ENCODE results near the gene CNN2.

The CNN2 gene

GRCh38 chr19:1025960-1026782 lies at the start of gene CNN2:
Gene CNN2 (plus strand): TSS chr19:1026608. CDS start chr19:1026662, 54 bp downstream.
- H3K4me1 Mint-ChIP-seq: peaks cover 23 to 32% of the 10 kb centered on the region in 2 donors
- no peaks in the 10 kb centered on the region for H3K9me3 Mint-ChIP-seq
- H3K4me3 Mint-ChIP-seq: peak within 1 kb of the TSS; percentile 96 to 97
- peaks cover 15 to 28% of the 10 kb centered on the region in 2 donors for H3K36me3 Mint-ChIP-seq
- peak within 1 kb of the TSS; percentile 98 for H3K27ac Mint-ChIP-seq
- DNase-seq (peak; percentile 66), ATAC-seq (replicated peaks) (peak; percentile 65 to 72)
- H3K27me3 Mint-ChIP-seq: peaks cover 0 to 6% of the 10 kb centered on the region in 2 donors

- DNase-seq (no peak), ATAC-seq (replicated peaks) (peak in 1 of 2 donors; percentile 13)
- H3K27ac Mint-ChIP-seq: peak overlapping the region; percentile 65
- H3K4me1 Mint-ChIP-seq: peaks cover 5 to 9% of the 10 kb centered on the region in 2 donors
- no peaks in the 10 kb centered on the region for H3K27me3 Mint-ChIP-seq
- no peak overlapping the region for H3K4me3 Mint-ChIP-seq
- H3K36me3 Mint-ChIP-seq: peaks cover 5 to 11% of the 10 kb centered on the region in 2 donors
- H3K9me3 Mint-ChIP-seq: no peaks in the 10 kb centered on the region
Observed at GRCh38 chr19:977058-977464, 49.3 kb upstream of the CNN2 start.

- Mint-ChIP-seq H3K9me3 (no peaks in the 10 kb centered on the region), H3K4me1 (peaks cover 6 to 19% of the 10 kb centered on the region in 2 donors), H3K4me3 (no peak overlapping the region), H3K36me3 (peaks cover 2 to 6% of the 10 kb centered on the region in 2 donors), H3K27me3 (no peaks in the 10 kb centered on the region), H3K27ac (no peak overlapping the region)
- no peak for DNase-seq
- peak in 1 of 2 donors; percentile 10 for ATAC-seq (replicated peaks)
Observed at GRCh38 chr19:979318-979741, 47.1 kb upstream of the CNN2 start.

GRCh38 chr19:980133-980998 lies 46.0 kb upstream of the CNN2 start:
- no peak overlapping the region for H3K27ac Mint-ChIP-seq
- H3K36me3 Mint-ChIP-seq: peaks cover 3 to 9% of the 10 kb centered on the region in 2 donors
- H3K27me3 Mint-ChIP-seq: no peaks in the 10 kb centered on the region
- H3K9me3 Mint-ChIP-seq: no peaks in the 10 kb centered on the region
- no peak overlapping the region for H3K4me3 Mint-ChIP-seq
- no peak for DNase-seq
- peaks cover 16 to 29% of the 10 kb centered on the region in 2 donors for H3K4me1 Mint-ChIP-seq
- no peak for ATAC-seq (replicated peaks)

- H3K27me3 Mint-ChIP-seq: no peaks in the 10 kb centered on the region
- peaks cover 11 to 18% of the 10 kb centered on the region in 2 donors for H3K36me3 Mint-ChIP-seq
- H3K27ac Mint-ChIP-seq: peak overlapping the region; percentile 47
- peaks cover 23 to 36% of the 10 kb centered on the region in 2 donors for H3K4me1 Mint-ChIP-seq
- H3K4me3 Mint-ChIP-seq: peak overlapping the region; percentile 60 to 64
- DNase-seq (peak; percentile 73), ATAC-seq (replicated peaks) (peak; percentile 86 to 87)
- no peaks in the 10 kb centered on the region for H3K9me3 Mint-ChIP-seq
Observed at GRCh38 chr19:982567-983170, 43.7 kb upstream of the CNN2 start.

- Mint-ChIP-seq H3K27me3 (no peaks in the 10 kb centered on the region), H3K4me3 (peak within 1 kb of the TSS; percentile 96 to 98), H3K4me1 (peaks cover 24 to 36% of the 10 kb centered on the region in 2 donors), H3K36me3 (peaks cover 21 to 32% of the 10 kb centered on the region in 2 donors), H3K27ac (peak within 1 kb of the TSS; percentile 99), H3K9me3 (no peaks in the 10 kb centered on the region)
- DNase-seq: peak; percentile 85
- ATAC-seq (replicated peaks): peak; percentile 87 to 94
Observed at GRCh38 chr19:984165-984967, 42.0 kb upstream of the CNN2 start, which contains the start of gene WDR18. Gene WDR18 (plus strand): TSS chr19:984345. CDS start chr19:984354, 9 bp downstream.

- H3K9me3 Mint-ChIP-seq: no peaks in the 10 kb centered on the region
- H3K27me3 Mint-ChIP-seq: no peaks in the 10 kb centered on the region
- peak overlapping the region in 1 of 2 donors; percentile 98 for H3K4me3 Mint-ChIP-seq
- DNase-seq: no peak
- peaks cover 34 to 41% of the 10 kb centered on the region in 2 donors for H3K36me3 Mint-ChIP-seq
- H3K4me1 Mint-ChIP-seq: peaks cover 21 to 27% of the 10 kb centered on the region in 2 donors
- no peak overlapping the region for H3K27ac Mint-ChIP-seq
- no peak for ATAC-seq (replicated peaks)
Observed at GRCh38 chr19:986083-986482, 40.3 kb upstream of the CNN2 start.

GRCh38 chr19:988081-988480 lies 38.3 kb upstream of the CNN2 start:
- DNase-seq (no peak), ATAC-seq (replicated peaks) (no peak)
- H3K9me3 Mint-ChIP-seq: no peaks in the 10 kb centered on the region
- H3K4me3 Mint-ChIP-seq: no peak overlapping the region
- H3K27me3 Mint-ChIP-seq: no peaks in the 10 kb centered on the region
- H3K36me3 Mint-ChIP-seq: peaks cover 37 to 49% of the 10 kb centered on the region in 2 donors
- H3K4me1 Mint-ChIP-seq: peaks cover 21 to 27% of the 10 kb centered on the region in 2 donors
- no peak overlapping the region for H3K27ac Mint-ChIP-seq

GRCh38 chr19:988510-988909 lies 37.9 kb upstream of the CNN2 start:
- no peaks in the 10 kb centered on the region for H3K27me3 Mint-ChIP-seq
- no peak overlapping the region for H3K27ac Mint-ChIP-seq
- ATAC-seq (replicated peaks): no peak
- H3K4me1 Mint-ChIP-seq: peaks cover 21 to 25% of the 10 kb centered on the region in 2 donors
- H3K36me3 Mint-ChIP-seq: peaks cover 40 to 52% of the 10 kb centered on the region in 2 donors
- H3K9me3 Mint-ChIP-seq: no peaks in the 10 kb centered on the region
- DNase-seq: no peak
- no peak overlapping the region for H3K4me3 Mint-ChIP-seq

GRCh38 chr19:989381-990081 lies 36.9 kb upstream of the CNN2 start:
- Mint-ChIP-seq H3K36me3 (peaks cover 40 to 57% of the 10 kb centered on the region in 2 donors), H3K27ac (peak overlapping the region; percentile 47), H3K9me3 (no peaks in the 10 kb centered on the region), H3K4me3 (no peak overlapping the region), H3K27me3 (no peaks in the 10 kb centered on the region), H3K4me1 (peaks cover 15 to 18% of the 10 kb centered on the region in 2 donors)
- DNase-seq: no peak
- ATAC-seq (replicated peaks): no peak

- Mint-ChIP-seq H3K36me3 (peaks cover 40 to 52% of the 10 kb centered on the region in 2 donors), H3K9me3 (no peaks in the 10 kb centered on the region), H3K4me3 (no peak overlapping the region), H3K27me3 (no peaks in the 10 kb centered on the region), H3K27ac (no peak overlapping the region), H3K4me1 (peaks cover 9 to 12% of the 10 kb centered on the region in 2 donors)
- no peak for ATAC-seq (replicated peaks)
- no peak for DNase-seq
Observed at GRCh38 chr19:990119-990571, 36.3 kb upstream of the CNN2 start.

- peaks cover 3 to 6% of the 10 kb centered on the region in 2 donors for H3K4me1 Mint-ChIP-seq
- H3K4me3 Mint-ChIP-seq: no peak overlapping the region
- ATAC-seq (replicated peaks) (no peak), DNase-seq (no peak)
- no peaks in the 10 kb centered on the region for H3K9me3 Mint-ChIP-seq
- no peaks in the 10 kb centered on the region for H3K27me3 Mint-ChIP-seq
- no peak overlapping the region for H3K27ac Mint-ChIP-seq
- H3K36me3 Mint-ChIP-seq: peaks cover 38 to 55% of the 10 kb centered on the region in 2 donors
Observed at GRCh38 chr19:990746-991145, 35.7 kb upstream of the CNN2 start.
